NCI-H526 (cell line): ENCODE results near the gene RAB3IL1.

ENCODE experiments used
- DNase-seq, 2 experiments: peaks; one replicate each; lab custom pipeline; 2025; lab: John Stamatoyannopoulos, UW

The RAB3IL1 gene

DNA sequence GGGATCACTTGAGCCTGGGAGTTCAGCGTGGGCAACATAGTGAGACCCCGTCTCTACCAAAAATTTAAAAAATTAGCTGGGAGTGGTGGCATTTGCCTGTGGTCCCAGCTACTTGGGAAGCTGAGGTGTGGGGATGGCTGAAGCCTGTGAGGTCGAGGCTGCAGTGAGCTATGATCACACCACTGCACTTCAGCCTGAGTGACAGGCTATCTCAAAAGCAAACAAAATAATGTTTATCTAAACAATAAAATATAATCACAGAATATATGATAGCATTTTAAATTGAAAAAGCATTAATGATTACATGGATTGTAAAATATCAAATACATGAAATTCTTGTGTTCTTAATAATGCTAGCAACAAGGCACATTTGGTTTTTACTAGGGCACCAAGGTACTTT, 35.5 kb upstream of the RAB3IL1 start:
- DNase-seq: no peak

GRCh38 chr11:61951484-61952135, 34.2 kb upstream of the RAB3IL1 start:
- no peak for DNase-seq

- no peak for DNase-seq
Measured at GRCh38 chr11:61950035-61950547, 32.7 kb upstream of the RAB3IL1 start, which contains the start of gene BEST1. Gene BEST1 (plus strand): TSS chr11:61950351. CDS start chr11:61951807, 1,456 bp downstream.

DNA sequence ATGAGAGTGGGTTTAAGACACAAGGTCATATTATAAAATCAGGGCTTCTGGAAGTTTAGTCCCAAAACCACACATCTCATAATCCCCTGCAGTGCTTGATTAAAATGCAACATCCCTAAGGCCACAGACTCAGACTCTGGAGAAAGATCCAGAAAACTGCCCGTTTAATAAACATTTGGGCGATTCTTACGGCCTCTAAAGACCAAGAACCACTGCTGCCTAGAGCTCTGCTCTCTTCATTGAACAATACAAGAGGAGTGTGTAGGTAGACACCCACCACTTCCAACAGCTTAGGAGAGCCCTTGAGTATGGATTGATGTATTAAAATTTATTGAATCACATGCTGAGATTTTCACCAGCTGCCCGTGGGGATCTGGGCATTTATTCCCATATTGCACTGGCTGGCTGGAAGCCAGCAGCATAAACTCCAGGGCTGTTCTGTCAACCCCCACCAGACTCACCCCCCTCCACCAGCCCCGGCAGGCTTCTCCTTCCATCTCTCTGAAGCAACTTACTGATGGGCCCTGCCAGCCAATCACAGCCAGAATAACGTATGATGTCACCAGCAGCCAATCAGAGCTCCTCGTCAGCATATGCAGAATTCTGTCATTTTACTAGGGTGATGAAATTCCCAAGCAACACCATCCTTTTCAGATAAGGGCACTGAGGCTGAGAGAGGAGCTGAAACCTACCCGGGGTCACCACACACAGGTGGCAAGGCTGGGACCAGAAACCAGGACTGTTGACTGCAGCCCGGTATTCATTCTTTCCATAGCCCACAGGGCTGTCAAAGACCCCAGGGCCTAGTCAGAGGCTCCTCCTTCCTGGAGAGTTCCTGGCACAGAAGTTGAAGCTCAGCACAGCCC, 32.0 kb upstream of the RAB3IL1 start:
- DNase-seq: peak; percentile 45 to 68

- DNase-seq: no peak
Measured at GRCh38 chr11:61948505-61948904, 31.1 kb upstream of the RAB3IL1 start.

DNA sequence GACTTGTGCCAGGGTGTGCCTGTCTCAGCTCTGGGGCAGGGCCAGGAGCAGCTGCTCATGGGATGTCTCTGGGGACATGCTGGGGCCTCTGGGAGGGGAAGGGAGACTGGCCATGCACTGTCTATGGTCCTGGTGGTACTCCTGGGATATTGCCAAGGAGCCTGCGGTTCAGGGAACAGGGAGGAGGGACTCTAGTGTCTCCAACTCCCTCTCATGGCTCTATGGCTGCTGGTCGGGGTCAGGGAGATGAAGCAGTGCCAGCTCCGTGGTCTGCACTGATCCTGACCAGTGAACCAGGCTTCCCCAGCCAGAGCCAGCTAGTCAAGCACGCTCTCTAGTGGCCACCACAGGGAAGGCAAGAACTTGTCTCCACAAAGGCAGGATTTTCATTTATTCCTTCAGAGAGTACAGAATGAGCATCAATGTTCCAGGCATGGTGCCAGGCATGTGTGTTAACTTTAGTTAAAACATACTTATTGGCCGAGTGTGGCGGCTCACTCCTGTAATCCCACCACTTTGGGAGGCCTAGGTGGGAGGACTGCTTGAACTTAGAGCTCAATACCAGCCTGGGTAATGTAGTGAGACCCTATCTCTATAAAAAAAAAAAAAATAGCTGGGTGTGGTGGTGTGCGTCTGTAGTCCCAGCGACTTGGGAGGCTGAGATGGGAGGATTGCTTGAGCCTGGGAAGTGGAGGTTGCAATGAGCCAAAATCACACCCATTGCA, 30.3 kb upstream of the RAB3IL1 start:
- peak; percentile 71 to 91 for DNase-seq

DNA sequence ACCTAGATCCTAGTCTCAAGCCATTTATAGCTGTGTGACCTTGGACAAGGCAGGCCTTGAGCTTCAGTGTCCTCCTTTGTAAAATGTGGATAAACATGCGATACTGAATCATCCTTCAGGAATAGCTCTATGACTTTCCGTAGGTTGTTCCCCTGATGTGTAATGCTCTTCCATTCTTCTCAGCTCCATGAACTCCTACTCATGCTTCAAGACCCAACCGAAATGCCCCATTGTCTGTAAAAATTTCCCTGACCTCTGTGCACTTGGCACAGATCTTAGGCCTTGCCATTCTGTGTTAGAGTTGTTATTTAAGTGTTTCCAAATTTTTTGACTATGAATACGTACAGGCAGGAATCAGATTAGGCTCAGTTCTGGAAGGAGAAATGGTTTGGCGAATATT, 29.5 kb upstream of the RAB3IL1 start:
- DNase-seq: no peak

- no peak for DNase-seq
Measured at GRCh38 chr11:61945191-61945590, 27.8 kb upstream of the RAB3IL1 start.

DNA sequence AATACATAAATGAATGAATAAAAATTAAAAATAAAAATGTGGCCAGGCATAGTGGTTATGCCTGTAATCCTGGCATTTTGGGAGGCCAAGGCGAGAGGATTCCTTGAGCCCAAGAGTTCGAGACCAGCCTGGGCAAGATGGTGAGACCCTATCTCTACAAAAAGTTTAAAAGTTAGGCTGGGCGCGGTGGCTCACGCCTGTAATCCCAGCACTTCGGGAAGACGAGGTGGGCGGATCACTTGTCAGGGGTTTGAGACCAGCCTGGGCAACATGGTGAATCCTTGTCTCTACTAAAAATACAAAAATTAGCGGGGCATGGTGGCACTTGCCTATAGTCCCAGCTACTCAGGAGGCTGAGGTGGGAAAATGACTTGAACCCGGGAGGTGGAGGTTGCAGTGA, 23.1 kb upstream of the RAB3IL1 start:
- DNase-seq: no peak

DNA sequence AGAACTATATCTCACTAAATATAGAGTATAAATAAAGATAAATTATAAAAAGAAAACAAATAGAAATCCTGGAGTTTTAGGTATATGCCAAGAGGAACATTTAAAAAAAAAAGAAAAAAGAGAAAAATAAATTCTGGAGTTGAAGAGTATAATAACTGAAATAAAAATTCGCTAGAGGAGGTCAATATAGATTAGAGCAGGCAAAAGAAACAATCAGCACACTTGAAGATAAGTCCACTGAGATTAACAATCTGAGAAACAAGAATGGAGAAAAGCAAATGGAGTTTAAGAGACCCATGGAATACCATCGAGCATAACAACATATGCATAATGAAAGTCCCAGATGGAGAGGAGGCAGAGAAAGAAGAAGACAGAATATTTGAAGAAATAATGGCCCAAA, 18.5 kb upstream of the RAB3IL1 start:
- no peak for DNase-seq

DNA sequence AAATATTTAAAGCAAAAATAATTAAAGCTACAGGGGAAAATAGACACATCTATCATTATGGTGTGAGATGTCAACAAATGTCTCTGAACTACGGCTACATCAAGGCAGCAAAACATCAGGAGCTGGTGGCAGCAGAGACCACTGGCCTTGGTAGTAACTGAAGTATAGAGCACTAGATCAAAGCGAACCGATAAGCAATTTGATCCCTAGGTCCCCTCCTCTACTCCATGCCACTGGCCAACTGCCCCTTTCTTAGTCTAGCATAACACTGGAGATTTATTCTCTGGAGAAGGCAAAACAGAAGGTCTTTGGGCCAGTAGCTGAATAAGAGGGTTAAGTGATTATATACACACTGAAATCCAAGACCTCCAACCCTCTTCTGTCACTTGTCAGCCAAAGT, 13.6 kb upstream of the RAB3IL1 start:
- DNase-seq: no peak

- no peak for DNase-seq
Measured at GRCh38 chr11:61928606-61929005, 11.2 kb upstream of the RAB3IL1 start.

DNA sequence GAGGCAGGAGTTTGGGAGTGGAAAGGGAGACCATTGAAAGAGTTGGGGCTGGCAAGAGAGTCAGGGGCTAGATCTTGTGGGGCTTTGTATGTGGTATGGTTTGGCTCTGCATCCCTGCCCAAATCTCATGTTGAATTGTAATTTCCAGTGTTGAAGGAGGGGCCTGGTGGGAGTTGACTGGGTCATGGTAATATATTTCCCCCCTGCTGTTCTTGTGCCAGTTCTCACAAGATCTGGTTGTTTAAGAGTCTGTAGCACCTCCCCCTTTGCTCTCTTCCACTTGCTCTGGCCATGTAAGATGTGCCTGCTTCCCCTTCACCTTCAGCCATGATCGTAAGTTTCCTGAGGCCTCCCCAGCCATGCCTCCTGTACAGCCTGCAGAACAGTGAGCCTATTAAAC, 10.1 kb upstream of the RAB3IL1 start:
- no peak for DNase-seq

GRCh38 chr11:61926235-61926634, 8.9 kb upstream of the RAB3IL1 start:
- no peak for DNase-seq

GRCh38 chr11:61925736-61926135, 8.4 kb upstream of the RAB3IL1 start:
- no peak for DNase-seq

DNA sequence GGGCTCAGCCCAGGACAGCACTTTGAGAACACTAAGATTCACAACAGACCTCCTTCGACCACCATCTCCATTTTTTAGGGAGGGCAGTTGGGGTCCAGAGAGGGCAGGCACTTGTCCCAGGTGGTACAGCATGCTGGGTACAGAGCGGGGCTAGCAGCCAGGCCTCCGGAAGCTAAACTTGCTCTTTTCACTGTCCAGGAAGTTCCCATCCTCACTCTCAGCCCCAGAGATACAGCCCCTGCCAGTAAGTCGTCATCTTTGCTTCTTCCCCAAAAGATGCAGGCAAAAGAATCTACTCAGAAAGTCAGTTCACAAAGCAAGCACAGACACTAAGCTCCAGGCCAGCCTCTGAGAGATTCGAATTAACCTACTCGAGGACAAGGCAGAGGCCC, 6.7 kb upstream of the RAB3IL1 start:
- no peak for DNase-seq

GRCh38 chr11:61923166-61924063, 6.0 kb upstream of the RAB3IL1 start:
- peak in 1 of 2 experiments; percentile 27 for DNase-seq

- DNase-seq: no peak
Measured at GRCh38 chr11:61922539-61922938, 5.2 kb upstream of the RAB3IL1 start.

DNA sequence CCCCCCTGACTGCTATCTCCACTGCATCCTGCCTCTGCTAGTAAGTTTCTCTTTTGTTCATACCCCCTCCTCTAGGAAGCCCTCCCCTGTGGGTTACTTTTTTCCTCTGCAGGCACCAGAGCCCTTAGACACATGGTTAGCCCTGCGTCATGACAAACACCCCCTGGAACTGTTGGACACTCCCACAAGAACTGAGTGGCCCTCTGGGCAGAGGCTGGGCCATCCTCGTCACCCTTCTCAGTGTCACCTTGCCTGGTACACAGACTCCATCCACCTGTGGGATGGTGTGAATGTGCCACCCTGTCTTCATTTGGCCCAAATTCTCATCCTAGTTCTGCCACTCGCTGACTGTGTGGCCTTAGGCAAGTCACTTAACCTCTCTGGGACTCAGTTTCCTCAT, 4.1 kb upstream of the RAB3IL1 start:
- no peak for DNase-seq

DNA sequence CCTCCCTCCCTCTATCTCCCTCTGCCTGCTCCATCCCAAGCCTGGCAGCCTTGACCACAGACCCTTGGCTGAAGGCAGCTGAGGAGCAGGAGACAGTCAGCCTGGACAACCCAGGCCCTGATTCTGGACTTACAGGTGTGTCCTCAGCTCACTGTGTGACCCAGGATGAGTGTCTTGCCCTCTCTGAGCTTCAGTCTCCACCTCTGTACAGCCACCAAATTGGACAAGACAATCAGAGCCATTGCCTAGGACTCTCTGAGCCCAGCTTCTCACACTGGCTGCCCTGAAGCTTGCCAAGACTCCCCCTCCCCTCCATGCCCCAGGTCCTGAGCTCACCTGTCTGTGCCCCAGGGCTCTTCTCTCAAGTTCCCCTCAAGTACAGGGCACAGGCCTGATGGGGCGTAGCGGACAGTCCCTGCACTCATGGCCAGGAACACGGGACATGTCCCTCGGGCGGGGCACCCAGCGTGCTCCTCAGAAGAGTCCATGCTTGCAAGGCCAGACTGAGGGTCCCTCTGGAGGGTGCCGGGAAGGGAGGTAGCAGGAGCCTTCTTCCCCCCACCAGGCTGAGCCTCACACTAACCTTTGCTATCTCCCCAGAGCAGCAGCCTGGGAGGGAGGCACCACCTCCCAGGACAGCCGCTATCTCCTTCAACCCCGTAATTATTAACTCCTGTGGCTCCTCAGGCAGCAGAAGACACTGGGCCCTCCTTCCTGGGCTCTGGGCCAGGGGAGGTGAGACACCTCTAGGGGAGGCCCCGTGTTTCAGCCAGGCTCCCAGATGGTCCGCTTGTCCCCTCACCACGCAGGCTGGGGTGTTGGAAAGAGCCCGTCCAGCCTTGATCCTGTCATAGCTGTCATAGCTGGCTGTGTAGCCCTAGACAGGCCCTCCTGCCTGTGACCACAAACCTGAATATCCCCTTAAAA, 2.6 kb upstream of the RAB3IL1 start:
- no peak for DNase-seq
